ENCODE data around the gene INHBA.

DNA sequence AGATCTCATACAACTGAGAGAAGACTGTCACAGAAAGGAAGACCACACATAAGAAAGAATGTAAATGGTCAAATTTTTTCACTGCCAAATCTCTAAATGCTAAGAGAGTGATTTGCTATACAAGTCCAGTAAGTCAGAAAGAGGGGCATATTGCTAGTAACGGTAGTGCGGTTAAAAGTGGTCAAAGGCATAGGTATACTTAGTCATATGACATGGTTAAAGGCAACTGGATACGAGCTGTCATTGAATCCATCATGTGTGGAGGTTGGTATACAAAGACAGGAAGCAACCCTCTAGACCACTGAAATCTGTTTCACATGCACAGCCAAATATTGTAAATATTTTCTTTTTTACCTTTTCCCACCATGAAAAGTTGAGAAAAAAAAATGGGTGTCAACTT is 4.8 kb downstream of the INHBA start:
- TF ChIP-seq POLR2AphosphoS5 (IDR thresholded peaks at IDR 0.05; ENCODE audit: low read depth, low read length) (no peak), POLR2A (IDR thresholded peaks at IDR 0.05; ENCODE audit: low read depth, low read length) (no peak), TAF1 (IDR thresholded peaks at IDR 0.05; ENCODE audit: low read depth, low read length) (no peak)
